ENCODE data around the gene ALX4.

The ALX4 gene

DNA sequence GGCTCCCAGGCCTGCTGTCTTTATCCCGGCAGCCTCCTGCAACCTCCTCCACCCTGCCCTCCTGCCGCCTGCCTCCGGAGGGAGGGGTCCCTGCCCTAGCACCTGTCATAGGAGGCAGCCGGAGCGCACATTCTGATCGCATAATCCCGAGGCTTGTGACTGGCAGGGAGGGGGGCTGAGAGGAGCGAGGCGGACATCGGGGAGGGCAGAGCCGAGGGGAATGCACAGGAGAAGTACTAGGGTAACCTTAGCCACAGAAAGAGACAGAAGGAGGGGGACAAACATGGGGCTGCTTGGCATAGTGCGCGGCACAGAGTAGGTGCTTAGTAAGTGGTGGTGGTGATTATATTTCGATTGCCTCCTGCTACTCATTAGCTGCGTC lies 9.2 kb upstream of the ALX4 start:
- no peak overlapping the region for H3K27ac ChIP-seq
- no peak overlapping the region for H3K4me3 ChIP-seq

DNA sequence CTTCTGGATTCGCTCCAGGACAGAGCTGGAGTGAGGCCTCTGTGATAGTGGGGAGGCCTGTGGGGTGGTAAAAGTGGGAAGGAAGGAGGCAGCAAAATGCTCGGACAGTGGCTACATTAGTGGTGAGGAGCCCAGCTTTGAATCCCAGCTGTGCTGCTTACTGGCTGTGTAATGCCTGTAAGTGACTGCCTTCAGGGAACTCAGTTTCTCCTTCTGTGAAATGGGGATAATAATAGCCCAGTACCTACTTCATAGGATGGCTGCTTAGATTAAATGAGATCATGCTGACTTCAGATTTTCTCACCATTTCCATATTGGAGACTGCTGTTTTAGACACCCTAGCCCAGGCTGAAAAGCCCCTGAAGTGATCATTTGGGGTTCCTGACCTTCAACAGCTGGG lies 8.4 kb upstream of the ALX4 start:
- Histone ChIP-seq H3K27ac (no peak overlapping the region), H3K4me3 (no peak overlapping the region)

GRCh38 chr11:44316659-44317240 lies 6.8 kb upstream of the ALX4 start:
- H3K4me3 ChIP-seq = peak overlapping the region in 1 of 7 experiments; percentile 12
- no peak overlapping the region for H3K27ac ChIP-seq

- Histone ChIP-seq H3K27ac (no peak overlapping the region), H3K4me3 (peak overlapping the region in 3 of 7 experiments; percentile 1 to 12 (median 4))
These were observed 6.2 kb upstream of the ALX4 start for GRCh38 chr11:44315947-44316658.

DNA sequence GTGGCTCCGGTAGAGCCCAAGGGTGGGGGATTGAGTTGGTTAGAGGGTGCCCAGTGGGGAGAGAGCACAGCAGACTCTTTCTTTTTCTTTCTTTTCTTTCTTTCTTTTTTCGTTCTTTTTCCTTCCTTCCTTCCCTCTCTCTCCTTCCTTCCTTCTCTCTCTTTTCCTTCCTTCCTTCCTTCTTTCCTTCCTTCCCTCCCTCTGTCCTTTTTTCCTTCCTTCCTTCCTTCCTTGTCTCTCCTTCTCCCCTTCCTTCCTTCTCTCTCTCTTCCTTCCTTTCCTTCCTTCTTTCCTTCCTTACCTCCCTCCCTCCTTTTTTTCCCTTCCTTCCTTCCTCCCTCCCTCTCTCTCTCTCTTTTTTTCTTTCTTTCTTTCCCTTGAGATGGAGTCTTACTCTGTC lies 4.8 kb upstream of the ALX4 start:
- no peak overlapping the region for H3K27ac ChIP-seq

GRCh38 chr11:44313761-44314489 lies 4.0 kb upstream of the ALX4 start:
- Histone ChIP-seq H3K4me3 (no peak overlapping the region), H3K27ac (no peak overlapping the region)

More for the DNA sequence above, 4.8 kb upstream of the ALX4 start:
- H3K4me3 ChIP-seq = no peak overlapping the region

- no peak overlapping the region for H3K27ac ChIP-seq
- no peak overlapping the region for H3K4me3 ChIP-seq
These were observed 2.9 kb upstream of the ALX4 start for GRCh38 chr11:44312876-44313275.

GRCh38 chr11:44311339-44312261 lies 1.7 kb upstream of the ALX4 start:
- H3K4me3 ChIP-seq = no peak overlapping the region
- H3K27ac ChIP-seq = no peak overlapping the region

- Histone ChIP-seq H3K4me3 (no peak overlapping the region), H3K27ac (peak overlapping the region in 1 of 21 experiments; percentile 0)
These were observed 729 bp upstream of the ALX4 start for GRCh38 chr11:44310463-44311272.

DNA sequence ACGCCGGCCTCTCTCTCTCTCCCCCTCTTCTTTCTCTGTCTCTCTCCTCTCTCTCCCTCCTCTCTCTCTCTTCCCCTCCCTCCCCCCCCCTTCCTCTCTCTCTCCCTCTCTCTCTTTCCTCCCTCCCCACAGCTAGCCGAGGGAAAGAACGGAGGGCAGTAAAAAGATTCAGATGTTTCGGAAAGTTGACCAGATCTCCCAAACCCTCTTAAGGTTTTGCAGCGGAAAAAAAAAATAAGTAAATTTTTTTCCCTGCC lies 195 bp upstream of the ALX4 start:
- Histone ChIP-seq H3K27ac (peak overlapping the region in 1 of 21 experiments; percentile 0), H3K4me3 (peak overlapping the region in 2 of 7 experiments; percentile 13 to 18)

- peak overlapping the region; percentile 10 to 33 (median 18) for H3K4me3 ChIP-seq
These were observed 939 bp downstream of the ALX4 start for GRCh38 chr11:44308923-44309477.

DNA sequence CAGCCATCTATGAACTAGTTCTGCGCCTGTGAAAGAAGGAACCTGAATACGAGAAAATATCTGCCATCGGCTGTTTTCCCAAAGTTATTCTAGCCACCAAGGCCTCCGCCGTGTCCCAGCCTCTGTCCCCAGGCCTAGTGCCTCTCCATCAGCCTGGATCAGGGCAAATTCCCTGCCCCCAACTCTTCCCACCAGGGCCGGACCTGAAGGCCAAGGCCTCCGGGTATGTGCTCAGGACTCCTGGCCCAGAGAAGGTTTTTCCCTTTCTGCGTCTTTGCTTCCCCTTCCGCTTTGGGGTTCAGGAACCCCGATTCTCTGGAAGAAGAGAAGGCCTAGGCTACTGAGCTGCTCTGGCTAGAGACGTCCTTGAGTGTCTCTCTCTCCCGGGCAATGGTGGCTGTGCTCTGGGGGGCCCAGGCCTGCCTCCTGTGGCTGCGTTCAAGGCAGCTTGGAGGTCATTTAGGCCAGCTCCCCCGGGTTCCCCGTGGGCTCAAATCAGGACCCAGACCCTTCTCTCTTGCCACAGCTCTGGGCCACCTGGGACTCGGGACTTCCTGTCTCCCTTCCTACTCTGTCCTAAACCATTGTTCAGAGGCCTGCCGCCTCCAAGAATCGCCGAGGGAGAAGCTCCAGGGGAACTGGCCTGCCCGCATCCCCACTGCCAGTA lies 1.6 kb downstream of the ALX4 start:
- H3K4me3 ChIP-seq = peak overlapping the region in 1 of 7 experiments; percentile 33
- peak overlapping the region in 2 of 21 experiments; percentile 16 to 39 for H3K27ac ChIP-seq

More at GRCh38 chr11:44308923-44309477, 939 bp downstream of the ALX4 start:
- peak overlapping the region in 3 of 21 experiments; percentile 16 to 46 (median 36) for H3K27ac ChIP-seq

DNA sequence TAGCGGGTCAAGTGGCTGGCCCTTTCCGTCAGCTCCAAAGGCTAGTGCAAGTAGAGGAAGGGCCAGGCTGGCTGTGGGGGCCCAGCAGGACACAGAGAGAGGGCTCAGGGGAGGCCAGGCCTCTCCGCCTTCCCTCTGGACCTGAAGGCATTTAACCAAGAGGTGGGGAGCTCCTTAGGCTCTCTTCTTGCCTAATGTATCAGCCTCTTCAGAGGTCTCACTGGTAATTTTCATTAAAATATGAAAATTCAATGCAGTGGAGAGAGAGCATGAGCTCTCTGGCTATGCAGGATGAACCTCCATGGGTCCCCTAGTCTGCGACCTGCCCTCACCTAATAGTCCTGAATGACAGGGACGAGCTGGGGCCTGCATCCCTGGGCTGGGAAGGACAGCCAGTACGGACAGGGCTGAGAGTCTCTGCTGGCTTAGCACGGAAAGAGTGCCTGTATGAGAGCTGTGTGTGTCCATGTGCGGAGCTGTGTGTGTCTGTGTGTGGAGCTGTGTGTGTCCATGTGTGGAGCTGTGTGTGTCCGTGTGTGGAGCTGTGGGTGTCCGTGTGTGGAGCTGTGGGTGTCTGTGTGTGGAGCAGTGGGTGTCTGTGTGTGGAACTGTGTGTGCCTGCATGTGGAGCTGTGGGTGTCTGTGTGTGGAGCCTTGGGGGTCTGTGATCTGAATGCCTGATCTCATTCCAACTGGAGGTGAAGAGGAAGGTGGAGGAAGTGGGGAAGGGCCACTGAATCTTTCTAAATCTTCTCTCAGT lies 2.4 kb downstream of the ALX4 start:
- Histone ChIP-seq H3K27ac (peak overlapping the region in 1 of 21 experiments; percentile 5), H3K4me3 (no peak overlapping the region)

GRCh38 chr11:44306918-44307244 lies 3.1 kb downstream of the ALX4 start:
- H3K27ac ChIP-seq = peak overlapping the region in 1 of 21 experiments; percentile 5
- no peak overlapping the region for H3K4me3 ChIP-seq

GRCh38 chr11:44306052-44306917 lies 3.7 kb downstream of the ALX4 start:
- Histone ChIP-seq H3K27ac (peak overlapping the region in 6 of 21 experiments; percentile 6 to 67 (median 20)), H3K4me3 (peak overlapping the region; percentile 18 to 52 (median 45))

DNA sequence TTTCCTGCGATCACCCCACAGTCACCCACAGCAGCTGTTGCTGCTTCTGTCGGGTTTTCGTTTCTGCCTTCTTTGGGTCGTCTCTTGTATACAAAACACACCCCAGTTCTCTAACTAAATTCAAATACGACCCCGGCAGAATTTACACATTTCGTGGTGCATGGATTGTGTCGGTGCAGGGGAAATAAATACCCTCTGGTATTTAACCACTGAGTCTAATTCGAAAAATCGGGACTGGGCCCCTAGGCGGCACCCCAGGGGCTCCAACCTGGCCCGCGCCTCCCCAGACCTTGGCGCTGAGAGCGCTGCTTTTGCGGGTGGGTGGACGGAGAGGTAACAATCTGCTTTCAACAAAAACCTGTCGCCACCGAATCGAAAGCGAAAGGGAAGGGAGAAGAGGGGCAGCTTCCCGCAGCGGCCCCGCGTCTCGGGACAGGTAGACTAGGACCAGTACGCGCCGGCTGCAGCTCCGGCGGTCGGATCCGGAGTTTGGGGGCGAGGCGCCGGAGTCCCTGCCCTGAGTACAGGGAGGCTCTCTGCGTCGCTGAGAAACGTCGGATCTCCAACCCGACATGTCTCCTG lies 4.4 kb downstream of the ALX4 start:
- H3K4me3 ChIP-seq = peak overlapping the region; percentile 18 to 52 (median 45)
- H3K27ac ChIP-seq = peak overlapping the region in 5 of 21 experiments; percentile 6 to 67 (median 11)
